BE2C (cell line): ENCODE results near the gene TGFBR3.

Experiments
- DNase-seq: peaks from one replicate; pipeline ENCODE4 v3.0.0-alpha.2; 2020
- H3K27me3 ChIP-seq: fragments of 250-450 bp; sonication (Bioruptor Pico); 2 replicates; pipeline ENCODE4 v1.5.1; 2020; ENCODE audit warnings: mild to moderate bottlenecking
- H3K36me3 ChIP-seq: fragments of 250-450 bp; sonication (Bioruptor Pico); 2 replicates; pipeline ENCODE4 v1.5.1; 2020; ENCODE audit warnings: mild to moderate bottlenecking
- H3K4me1 ChIP-seq: fragments of 250-450 bp; sonication (Bioruptor Pico); 2 replicates; pipeline ENCODE4 v1.5.1; 2020
- H3K4me3 ChIP-seq: 2 replicates; pipeline ENCODE4 v1.5.1; 2011; ENCODE audit warnings: low read depth, low read length
- H3K9me3 ChIP-seq: fragments of 250-450 bp; sonication (Bioruptor Pico); 2 replicates; pipeline ENCODE4 v1.5.1; 2020
- TF ChIP-seq, protein P1 (sequence below): IDR thresholded peaks from 2 replicates; pipeline ENCODE4 v1.5.1; 2012; ENCODE audit warnings: mild to moderate bottlenecking, low read depth, low read length

TGFBR3 gene

DNA sequence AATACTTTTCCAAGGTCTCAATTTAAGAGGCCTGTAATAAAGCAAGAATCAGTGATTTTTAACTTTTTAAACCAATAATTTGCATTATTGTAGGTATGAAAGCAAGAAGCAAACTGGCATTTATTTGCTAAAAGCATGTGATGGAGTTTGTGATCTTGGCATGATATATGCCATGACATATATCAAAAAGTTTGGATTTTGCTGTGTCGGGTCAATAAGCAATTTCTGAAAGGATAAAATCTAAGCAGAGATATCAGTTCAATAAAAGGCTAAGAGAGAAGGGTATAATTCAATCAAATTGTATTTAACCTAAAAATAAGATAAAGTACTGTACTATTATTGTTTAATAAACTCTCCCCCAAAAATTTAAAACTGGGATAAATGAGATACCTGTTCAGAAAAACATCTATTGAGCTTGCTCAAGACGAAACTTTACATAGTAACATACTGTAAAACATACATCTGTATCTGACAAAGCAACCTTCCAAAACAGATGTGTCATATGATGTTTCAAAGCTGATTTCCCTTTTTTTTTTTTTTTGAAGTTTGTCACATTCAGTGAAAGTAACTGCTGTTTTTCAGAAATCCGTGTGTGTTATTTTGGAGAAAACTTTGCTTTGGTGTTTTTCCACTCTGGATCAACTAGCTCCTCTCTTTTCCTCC is 74.5 kb downstream of the TGFBR3 start:
- DNase-seq = no peak
- Histone ChIP-seq H3K4me3 (no peak overlapping the region), H3K4me1 (no peaks in the 10 kb centered on the region), H3K9me3 (no peaks in the 10 kb centered on the region), H3K36me3 (no peaks in the 10 kb centered on the region), H3K27me3 (no peaks in the 10 kb centered on the region)
- TF ChIP-seq, protein P1, sequence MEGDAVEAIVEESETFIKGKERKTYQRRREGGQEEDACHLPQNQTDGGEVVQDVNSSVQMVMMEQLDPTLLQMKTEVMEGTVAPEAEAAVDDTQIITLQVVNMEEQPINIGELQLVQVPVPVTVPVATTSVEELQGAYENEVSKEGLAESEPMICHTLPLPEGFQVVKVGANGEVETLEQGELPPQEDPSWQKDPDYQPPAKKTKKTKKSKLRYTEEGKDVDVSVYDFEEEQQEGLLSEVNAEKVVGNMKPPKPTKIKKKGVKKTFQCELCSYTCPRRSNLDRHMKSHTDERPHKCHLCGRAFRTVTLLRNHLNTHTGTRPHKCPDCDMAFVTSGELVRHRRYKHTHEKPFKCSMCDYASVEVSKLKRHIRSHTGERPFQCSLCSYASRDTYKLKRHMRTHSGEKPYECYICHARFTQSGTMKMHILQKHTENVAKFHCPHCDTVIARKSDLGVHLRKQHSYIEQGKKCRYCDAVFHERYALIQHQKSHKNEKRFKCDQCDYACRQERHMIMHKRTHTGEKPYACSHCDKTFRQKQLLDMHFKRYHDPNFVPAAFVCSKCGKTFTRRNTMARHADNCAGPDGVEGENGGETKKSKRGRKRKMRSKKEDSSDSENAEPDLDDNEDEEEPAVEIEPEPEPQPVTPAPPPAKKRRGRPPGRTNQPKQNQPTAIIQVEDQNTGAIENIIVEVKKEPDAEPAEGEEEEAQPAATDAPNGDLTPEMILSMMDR = no peak

GRCh38 chr1:91809317-91809716 is 76.6 kb downstream of the TGFBR3 start:
- no peaks in the 10 kb centered on the region for H3K36me3 ChIP-seq
- H3K9me3 ChIP-seq = no peaks in the 10 kb centered on the region
- H3K4me1 ChIP-seq = no peaks in the 10 kb centered on the region
- TF ChIP-seq, protein P1 = no peak
- no peak overlapping the region for H3K4me3 ChIP-seq
- DNase-seq = no peak
- H3K27me3 ChIP-seq = no peaks in the 10 kb centered on the region

DNA sequence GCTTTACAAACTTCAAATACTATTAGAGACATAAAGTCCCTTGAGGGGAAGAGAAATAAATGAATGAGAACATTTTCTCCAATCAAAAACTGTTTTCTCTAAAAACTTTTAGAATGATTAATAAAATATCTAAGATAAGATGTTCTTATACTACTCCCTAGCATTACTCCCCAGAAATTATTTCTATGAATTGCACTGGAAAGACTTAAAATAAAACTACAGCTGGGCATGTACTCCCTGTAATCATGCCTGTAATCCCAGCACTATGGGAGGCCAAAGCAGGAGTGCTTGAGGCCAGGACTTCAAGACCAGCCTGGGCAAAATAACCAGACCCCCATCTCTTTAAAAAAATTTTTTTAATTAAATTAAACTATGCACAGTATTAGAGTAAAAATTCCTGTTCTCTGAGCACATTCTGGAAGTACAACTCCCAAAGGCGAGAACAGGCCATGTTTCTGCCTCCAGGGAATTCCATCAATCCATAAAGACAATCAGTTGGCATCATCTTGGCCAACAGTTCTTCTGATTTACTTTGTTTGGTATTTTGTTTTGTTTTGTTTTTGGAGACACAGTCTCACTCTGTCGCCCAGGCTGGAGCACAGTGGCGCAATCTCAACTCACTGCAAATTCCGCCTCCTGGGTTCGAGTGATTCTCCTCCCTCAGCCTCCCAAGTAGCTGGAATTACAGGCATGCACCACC is 77.9 kb downstream of the TGFBR3 start:
- Histone ChIP-seq H3K4me3 (no peak overlapping the region), H3K4me1 (no peaks in the 10 kb centered on the region), H3K36me3 (no peaks in the 10 kb centered on the region), H3K27me3 (no peaks in the 10 kb centered on the region), H3K9me3 (no peaks in the 10 kb centered on the region)
- TF ChIP-seq, protein P1 = no peak
- DNase-seq = no peak

DNA sequence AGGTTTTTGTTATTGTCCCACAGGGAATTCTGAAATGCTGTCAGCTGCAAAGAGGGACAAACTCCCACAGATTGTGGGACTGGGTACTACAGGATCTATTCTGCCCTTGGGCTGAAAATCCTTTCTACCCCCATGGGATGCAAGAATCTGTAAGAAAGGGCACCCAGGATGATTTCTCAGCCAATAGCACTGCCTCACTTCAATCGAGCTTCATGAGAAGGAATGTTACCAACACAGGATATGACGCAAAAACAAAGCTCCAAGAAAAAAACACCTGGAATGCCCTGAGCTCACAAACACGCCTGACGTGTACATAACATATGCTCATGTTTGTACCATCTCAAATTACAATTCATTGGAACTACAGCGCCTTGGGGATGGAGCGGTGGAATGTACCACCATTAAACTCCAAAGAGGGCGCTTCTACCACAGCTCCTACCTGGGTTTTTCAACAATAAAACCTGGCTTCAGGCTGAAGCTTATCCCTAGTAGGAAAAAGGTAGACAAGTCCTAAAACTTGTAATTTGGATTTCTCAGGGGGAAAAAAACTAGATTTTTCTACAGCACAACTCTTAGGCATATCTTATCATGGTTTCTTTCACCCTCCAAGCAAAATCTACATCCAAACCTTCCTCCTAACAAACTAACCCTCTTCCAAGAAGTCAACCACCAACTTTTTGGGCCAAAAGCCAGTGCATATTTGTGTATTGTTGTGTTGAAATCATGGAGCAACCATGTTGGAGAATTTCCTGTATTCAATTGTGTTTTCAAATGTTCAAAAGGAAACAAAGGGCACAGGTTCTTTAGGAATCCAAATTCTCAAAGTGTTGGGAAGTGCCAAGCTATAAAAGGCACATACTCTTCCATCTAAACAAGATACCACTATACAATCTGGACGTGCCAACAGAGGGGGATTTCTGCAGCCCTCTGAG is 78.9 kb downstream of the TGFBR3 start:
- H3K9me3 ChIP-seq = no peaks in the 10 kb centered on the region
- H3K4me3 ChIP-seq = no peak overlapping the region
- no peak for DNase-seq
- TF ChIP-seq, protein P1 = no peak
- no peaks in the 10 kb centered on the region for H3K36me3 ChIP-seq
- H3K27me3 ChIP-seq = no peaks in the 10 kb centered on the region
- no peaks in the 10 kb centered on the region for H3K4me1 ChIP-seq

GRCh38 chr1:91806181-91806768 is 79.7 kb downstream of the TGFBR3 start:
- peak; percentile 15 for DNase-seq
- Histone ChIP-seq H3K4me3 (no peak overlapping the region), H3K4me1 (no peaks in the 10 kb centered on the region), H3K36me3 (no peaks in the 10 kb centered on the region), H3K9me3 (no peaks in the 10 kb centered on the region), H3K27me3 (no peaks in the 10 kb centered on the region)
- TF ChIP-seq, protein P1 = no peak
